Measurements from ENCODE around the gene SLC6A8.

SLC6A8 gene

GRCh38 chrX:153665726-153666306, 21.9 kb upstream of the SLC6A8 start:
- Histone ChIP-seq H4K20me1 (ENCODE audit: insufficient read depth, low read length, poor library complexity, severe bottlenecking) (no peaks in the 10 kb centered on the region), H2AFZ (ENCODE audit: low read length) (no peak overlapping the region), H3F3A (ENCODE audit: low read depth) (no peaks in the 10 kb centered on the region), H3K79me2 (ENCODE audit: insufficient read depth, low read length) (no peaks in the 10 kb centered on the region), H3K9me2 (replicated peaks; ENCODE audit: low read depth, low read length) (no peaks in the 10 kb centered on the region), H3K9me3 (ENCODE audit: insufficient read depth, low read depth, low read length) (no peaks in the 10 kb centered on the region), H3K36me3 (ENCODE audit: insufficient read depth, low read length) (no peaks in the 10 kb centered on the region), H3K4me2 (ENCODE audit: low read depth, low read length, poor library complexity, severe bottlenecking) (no peak overlapping the region), H3K4me3 (ENCODE audit: low read length, poor library complexity, severe bottlenecking) (no peak overlapping the region), H3K9ac (ENCODE audit: low read depth, low read length, poor library complexity, severe bottlenecking) (no peak overlapping the region), H3K4me1 (ENCODE audit: insufficient read depth, low read length, poor library complexity, severe bottlenecking) (no peaks in the 10 kb centered on the region), H3K27me3 (ENCODE audit: insufficient read depth, low read length, poor library complexity, severe bottlenecking) (no peaks in the 10 kb centered on the region)
- TF ChIP-seq CTCF (conservative IDR thresholded peaks at IDR 0.05; ENCODE audit: low read length) (no peak), EZH2phosphoT487 (IDR thresholded peaks at IDR 0.05; ENCODE audit: borderline replicate concordance) (no peak)

GRCh38 chrX:153667281-153667955, 20.3 kb upstream of the SLC6A8 start:
- no peaks in the 10 kb centered on the region for H4K20me1 ChIP-seq (ENCODE audit: insufficient read depth, low read length, poor library complexity, severe bottlenecking)
- TF ChIP-seq CTCF (conservative IDR thresholded peaks at IDR 0.05; ENCODE audit: low read length): no peak
- no peak for TF ChIP-seq EZH2phosphoT487 (IDR thresholded peaks at IDR 0.05; ENCODE audit: borderline replicate concordance)
- no peaks in the 10 kb centered on the region for H3K27me3 ChIP-seq (ENCODE audit: insufficient read depth, low read length, poor library complexity, severe bottlenecking)
- no peak overlapping the region for H3K9ac ChIP-seq (ENCODE audit: low read depth, low read length, poor library complexity, severe bottlenecking)
- no peaks in the 10 kb centered on the region for H3K9me3 ChIP-seq (ENCODE audit: insufficient read depth, low read depth, low read length)
- no peak overlapping the region; the same call in 1 of the 2 replicates for H2AFZ ChIP-seq (ENCODE audit: low read length)
- H3K79me2 ChIP-seq (ENCODE audit: insufficient read depth, low read length): no peaks in the 10 kb centered on the region
- H3K4me2 ChIP-seq (ENCODE audit: low read depth, low read length, poor library complexity, severe bottlenecking): no peak overlapping the region
- no peaks in the 10 kb centered on the region for H3F3A ChIP-seq (ENCODE audit: low read depth)
- no peaks in the 10 kb centered on the region for H3K36me3 ChIP-seq (ENCODE audit: insufficient read depth, low read length)
- no peaks in the 10 kb centered on the region for H3K9me2 ChIP-seq (replicated peaks; ENCODE audit: low read depth, low read length)
- H3K4me1 ChIP-seq (ENCODE audit: insufficient read depth, low read length, poor library complexity, severe bottlenecking): no peaks in the 10 kb centered on the region
- no peak overlapping the region for H3K4me3 ChIP-seq (ENCODE audit: low read length, poor library complexity, severe bottlenecking)

DNA sequence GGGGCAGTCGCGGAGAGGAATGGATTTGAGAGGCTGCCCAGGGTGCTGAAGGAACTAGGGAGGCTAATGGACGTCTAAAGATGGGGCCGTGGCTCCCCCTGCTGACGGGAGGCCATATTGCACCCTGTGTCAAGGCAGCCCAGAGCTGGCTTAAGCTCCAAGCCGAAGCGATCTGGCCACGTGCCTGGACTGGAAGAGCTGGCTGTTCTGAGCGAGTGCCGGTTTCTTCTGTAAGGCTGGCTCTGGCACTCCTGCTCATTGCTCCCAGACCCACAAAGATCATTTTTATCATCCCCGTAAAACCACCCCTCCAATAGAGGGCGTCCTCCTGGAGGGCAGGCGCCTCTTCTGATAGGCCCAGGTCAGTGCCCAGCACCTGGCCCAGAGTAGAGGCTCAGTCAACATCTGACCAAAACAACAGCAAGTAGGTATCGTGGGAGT, 19.8 kb upstream of the SLC6A8 start:
- Histone ChIP-seq H2AFZ (ENCODE audit: low read length) (no peak overlapping the region; the same call in 1 of the 2 replicates), H3K36me3 (ENCODE audit: insufficient read depth, low read length) (no peaks in the 10 kb centered on the region), H3K9ac (ENCODE audit: low read depth, low read length, poor library complexity, severe bottlenecking) (no peak overlapping the region), H3K4me1 (ENCODE audit: insufficient read depth, low read length, poor library complexity, severe bottlenecking) (no peaks in the 10 kb centered on the region), H3K79me2 (ENCODE audit: insufficient read depth, low read length) (no peaks in the 10 kb centered on the region), H3K9me3 (ENCODE audit: insufficient read depth, low read depth, low read length) (no peaks in the 10 kb centered on the region), H3K9me2 (replicated peaks; ENCODE audit: low read depth, low read length) (no peaks in the 10 kb centered on the region), H3F3A (ENCODE audit: low read depth) (no peaks in the 10 kb centered on the region), H3K27me3 (ENCODE audit: insufficient read depth, low read length, poor library complexity, severe bottlenecking) (no peaks in the 10 kb centered on the region), H3K4me3 (ENCODE audit: low read length, poor library complexity, severe bottlenecking) (no peak overlapping the region), H3K4me2 (ENCODE audit: low read depth, low read length, poor library complexity, severe bottlenecking) (no peak overlapping the region), H4K20me1 (ENCODE audit: insufficient read depth, low read length, poor library complexity, severe bottlenecking) (no peaks in the 10 kb centered on the region)
- TF ChIP-seq CTCF (conservative IDR thresholded peaks at IDR 0.05; ENCODE audit: low read length): peak; percentile 72
- TF ChIP-seq EZH2phosphoT487 (IDR thresholded peaks at IDR 0.05; ENCODE audit: borderline replicate concordance): no peak

Measured in Loucy (cell line).